HEK293 (cell line): ENCODE results near the gene KDM4B.

Experiments used
- SCRT1 ChIP-seq: fragments of 450-650 bp; formaldehyde crosslinking; IDR thresholded peaks from 2 replicates; pipeline ENCODE4 v1.5.1; 2016; ENCODE audit warnings: missing biosample characterization, missing genetic modification characterization, borderline replicate concordance
- ZNF10 ChIP-seq: fragments of 450-650 bp; formaldehyde crosslinking; IDR thresholded peaks from 2 replicates; pipeline ENCODE4 v1.5.1; 2017; ENCODE audit warnings: missing biosample characterization, missing genetic modification characterization
- ZNF664 ChIP-seq: fragments of 450-650 bp; formaldehyde crosslinking; IDR thresholded peaks from 2 replicates; pipeline ENCODE4 v1.5.1; 2016; ENCODE audit warnings: missing biosample characterization, missing genetic modification characterization
- ZNF768 ChIP-seq: fragments of 450-650 bp; formaldehyde crosslinking; IDR thresholded peaks from 2 replicates; pipeline ENCODE4 v1.5.1; 2018; ENCODE audit warnings: missing biosample characterization, mild to moderate bottlenecking, missing genetic modification characterization

- TF ChIP-seq SCRT1 (tag by site-specific recombination) = no peak
- TF ChIP-seq ZNF10 (tag by site-specific recombination) = no peak
- TF ChIP-seq ZNF768 (tag by site-specific recombination) = no peak
- no peak for TF ChIP-seq ZNF664 (tag by site-specific recombination)
Observed at GRCh38 chr19:5072115-5072514, 103.2 kb downstream of the KDM4B start.
